ENCODE data around the gene PEX11A. TPM values are rescaled to one million over a fixed set of nuclear protein-coding genes. Genes with fewer than 3 reads are reported as not detected.

Gene PEX11A
- total RNA-seq, 5 donors from 2014 or later (not counting 1 experiment from before 2014, with no cell fraction given): 0.91 to 4.0 (median 2.0) TPM

DNA sequence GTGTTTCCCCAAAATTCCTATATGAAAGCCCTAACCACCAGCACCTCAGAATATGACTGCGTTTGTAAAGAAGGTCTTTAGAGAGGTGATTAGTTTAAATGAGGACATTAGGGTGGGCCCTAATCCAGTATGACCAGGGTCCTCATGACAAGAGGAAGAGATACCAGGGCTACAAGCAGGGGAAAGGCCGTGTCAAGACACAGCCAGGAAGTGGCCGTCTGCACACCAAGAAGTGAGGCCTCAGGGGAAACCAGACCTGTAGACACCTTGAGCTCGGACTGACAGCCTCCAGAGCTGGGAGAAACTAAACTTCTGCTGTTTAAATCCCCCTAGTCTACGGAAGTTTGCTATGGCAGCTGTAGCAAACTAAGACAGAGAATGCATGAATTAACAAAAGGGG lies 49.5 kb downstream of the PEX11A start:
- H3K4me1 ChIP-seq (ENCODE audit: control insufficient read depth in 1 of 2, extremely low read depth in 1 of 2, insufficient read depth in 2 of 2, low read length in 2 of 2): no peaks in the 10 kb centered on the region
- H3K4me3 ChIP-seq (ENCODE audit: control insufficient read depth in 1 of 2, extremely low read depth in 1 of 2, low read length in 1 of 2): no peak overlapping the region
- ChIA-PET CTCF (no interaction called here), POLR2A (no interaction called here)
- H3K4me3 Mint-ChIP-seq: no peak overlapping the region
- WGBS (ENCODE audit: insufficient coverage): 61% methylated on average over 4 of the region's 5 CpGs
- H3K4me1 Mint-ChIP-seq: no peaks in the 10 kb centered on the region
- DNase-seq: no peak
- H3K27me3 ChIP-seq (replicated peaks in 1 of 2; ENCODE audit: control insufficient read depth in 2 of 2, extremely low read depth in 1 of 2, insufficient read depth in 2 of 2, low read length in 1 of 2): no peaks in the 10 kb centered on the region
- no peaks in the 10 kb centered on the region for H3K9me3 Mint-ChIP-seq
- ATAC-seq (replicated peaks in 1 of 4): no peak
- H3K27me3 Mint-ChIP-seq: no peaks in the 10 kb centered on the region
- no peaks in the 10 kb centered on the region for H3K9me3 ChIP-seq
- H3K36me3 Mint-ChIP-seq: no peaks in the 10 kb centered on the region
- H3K27ac ChIP-seq (ENCODE audit: low read length): no peak overlapping the region
- no peaks in the 10 kb centered on the region for H3K36me3 ChIP-seq (ENCODE audit: control insufficient read depth in 2 of 2, extremely low read depth in 1 of 2, insufficient read depth in 1 of 2, low read length in 1 of 2)
- H3K27ac Mint-ChIP-seq: no peak overlapping the region

DNA sequence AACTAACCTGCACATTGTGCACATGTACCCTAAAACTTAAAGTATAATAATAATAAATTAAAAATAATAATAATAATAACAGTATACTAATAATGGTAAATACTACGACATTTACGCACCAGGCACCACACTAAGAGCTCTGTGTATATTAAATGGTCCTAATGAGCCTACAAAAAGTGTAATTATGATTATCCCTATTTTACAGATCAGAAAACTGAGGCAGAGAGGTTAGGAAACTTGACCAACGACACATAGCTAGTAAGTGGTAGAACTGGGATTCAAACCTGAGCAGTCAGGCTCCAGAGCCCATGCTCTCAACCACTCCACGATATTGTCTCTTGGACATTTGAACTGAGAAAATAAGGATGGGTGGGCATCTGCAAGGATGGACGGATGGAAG lies 50.3 kb downstream of the PEX11A start:
- WGBS (ENCODE audit: insufficient coverage): 89% methylated on average over 3 of the region's 5 CpGs
- Histone ChIP-seq H3K36me3 (ENCODE audit: control insufficient read depth in 2 of 2, extremely low read depth in 1 of 2, insufficient read depth in 1 of 2, low read length in 1 of 2) (no peaks in the 10 kb centered on the region), H3K27ac (ENCODE audit: low read length) (no peak overlapping the region), H3K4me3 (ENCODE audit: control insufficient read depth in 1 of 2, extremely low read depth in 1 of 2, low read length in 1 of 2) (no peak overlapping the region), H3K27me3 (replicated peaks in 1 of 2; ENCODE audit: control insufficient read depth in 2 of 2, extremely low read depth in 1 of 2, insufficient read depth in 2 of 2, low read length in 1 of 2) (no peaks in the 10 kb centered on the region), H3K4me1 (ENCODE audit: control insufficient read depth in 1 of 2, extremely low read depth in 1 of 2, insufficient read depth in 2 of 2, low read length in 2 of 2) (no peaks in the 10 kb centered on the region), H3K9me3 (no peaks in the 10 kb centered on the region)
- Mint-ChIP-seq H3K27me3 (peaks cover 0 to 2% of the 10 kb centered on the region in 2 donors), H3K9me3 (peaks cover 0 to 3% (median 2%) of the 10 kb centered on the region in 3 donors), H3K27ac (no peak overlapping the region), H3K36me3 (no peaks in the 10 kb centered on the region), H3K4me1 (no peaks in the 10 kb centered on the region), H3K4me3 (no peak overlapping the region)
- CTCF ChIA-PET: no interaction called here
- POLR2A ChIA-PET: no interaction called here
- no peak for ATAC-seq (replicated peaks in 1 of 4)
- DNase-seq: no peak

- Mint-ChIP-seq H3K4me3 (no peak overlapping the region), H3K36me3 (no peaks in the 10 kb centered on the region), H3K27me3 (peaks cover 0 to 9% of the 10 kb centered on the region in 2 donors), H3K27ac (no peak overlapping the region), H3K9me3 (peaks cover 0 to 3% (median 3%) of the 10 kb centered on the region in 3 donors), H3K4me1 (no peaks in the 10 kb centered on the region)
- ATAC-seq (replicated peaks in 1 of 4) (no peak), DNase-seq (no peak)
- no peak overlapping the region for H3K4me3 ChIP-seq (ENCODE audit: control insufficient read depth in 1 of 2, extremely low read depth in 1 of 2, low read length in 1 of 2)
- no peaks in the 10 kb centered on the region for H3K4me1 ChIP-seq (ENCODE audit: control insufficient read depth in 1 of 2, extremely low read depth in 1 of 2, insufficient read depth in 2 of 2, low read length in 2 of 2)
- H3K9me3 ChIP-seq: no peaks in the 10 kb centered on the region
- no peak overlapping the region for H3K27ac ChIP-seq (ENCODE audit: low read length)
- peaks cover 0 to 3% of the 10 kb centered on the region in 2 experiments for H3K27me3 ChIP-seq (replicated peaks in 1 of 2; ENCODE audit: control insufficient read depth in 2 of 2, extremely low read depth in 1 of 2, insufficient read depth in 2 of 2, low read length in 1 of 2)
- WGBS (ENCODE audit: insufficient coverage): 94% methylated on average over 23 of the region's 23 CpGs
- H3K36me3 ChIP-seq (ENCODE audit: control insufficient read depth in 2 of 2, extremely low read depth in 1 of 2, insufficient read depth in 1 of 2, low read length in 1 of 2): no peaks in the 10 kb centered on the region
- ChIA-PET CTCF (interaction anchor here in 1 of 2 donors (0.5 kb wide), 1 partner anchor 668 kb away, joined by 3 read pairs; no protein-coding TSS in a partner anchor), POLR2A (no interaction called here)
Measured at GRCh38 chr15:89633585-89633984, 57.0 kb downstream of the PEX11A start.

DNA sequence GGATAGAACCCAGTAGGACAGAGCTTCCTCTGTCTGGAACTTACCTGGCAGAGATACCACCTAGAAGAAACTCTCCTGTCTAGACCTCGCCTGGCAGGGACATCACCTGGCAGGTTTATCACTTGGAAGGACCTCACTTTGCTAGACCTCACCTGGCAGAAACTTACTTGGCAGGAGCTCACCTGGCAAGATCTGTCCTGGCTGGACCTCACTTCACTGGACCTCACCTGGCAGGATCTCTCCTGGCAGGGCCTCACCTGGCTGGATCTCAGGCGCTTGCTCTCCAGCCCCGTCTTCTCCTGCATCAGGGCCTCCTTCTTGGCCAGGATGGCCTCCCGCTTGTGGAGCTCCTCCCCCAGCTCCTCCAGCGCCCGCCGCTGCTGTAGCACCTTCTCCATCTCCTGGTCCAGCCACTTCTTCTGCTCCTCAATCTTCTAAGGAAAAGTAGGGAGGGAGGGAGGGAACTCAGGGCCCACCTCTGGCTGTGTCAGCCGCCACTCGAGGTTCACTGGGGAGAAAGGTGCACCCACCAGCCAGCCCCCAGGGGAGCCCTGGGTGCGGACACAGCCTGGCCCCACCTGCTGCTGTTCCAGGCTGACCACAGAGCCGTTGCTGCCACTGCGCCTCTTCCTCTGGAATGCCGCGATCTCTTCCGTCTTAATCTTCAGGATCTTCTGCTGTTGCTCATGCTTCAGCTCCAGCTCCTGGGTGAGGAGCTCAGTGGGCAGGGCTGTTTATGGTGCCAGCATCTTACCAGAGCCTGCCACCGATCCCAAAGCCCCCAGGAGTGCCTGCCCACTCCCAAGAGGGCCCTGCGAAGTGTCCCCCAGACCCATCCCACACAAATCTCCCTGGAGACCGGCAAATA lies 57.8 kb downstream of the PEX11A start:
- Mint-ChIP-seq H3K36me3 (no peaks in the 10 kb centered on the region), H3K27ac (no peak overlapping the region), H3K27me3 (peaks cover 0 to 9% of the 10 kb centered on the region in 2 donors), H3K9me3 (peaks cover 0 to 3% (median 3%) of the 10 kb centered on the region in 3 donors), H3K4me1 (no peaks in the 10 kb centered on the region), H3K4me3 (no peak overlapping the region)
- Histone ChIP-seq H3K36me3 (ENCODE audit: control insufficient read depth in 2 of 2, extremely low read depth in 1 of 2, insufficient read depth in 1 of 2, low read length in 1 of 2) (no peaks in the 10 kb centered on the region), H3K4me3 (ENCODE audit: control insufficient read depth in 1 of 2, extremely low read depth in 1 of 2, low read length in 1 of 2) (no peak overlapping the region), H3K27me3 (replicated peaks in 1 of 2; ENCODE audit: control insufficient read depth in 2 of 2, extremely low read depth in 1 of 2, insufficient read depth in 2 of 2, low read length in 1 of 2) (peaks cover 0 to 3% of the 10 kb centered on the region in 2 experiments), H3K9me3 (no peaks in the 10 kb centered on the region), H3K27ac (ENCODE audit: low read length) (no peak overlapping the region), H3K4me1 (ENCODE audit: control insufficient read depth in 1 of 2, extremely low read depth in 1 of 2, insufficient read depth in 2 of 2, low read length in 2 of 2) (no peaks in the 10 kb centered on the region)
- ChIA-PET POLR2A (no interaction called here), CTCF (interaction anchor here in 1 of 2 donors (0.5 kb wide), 1 partner anchor 669 kb away, joined by 3 read pairs; no protein-coding TSS in a partner anchor)
- DNase-seq (peak in 1 of 35 experiments; percentile 7), ATAC-seq (replicated peaks in 1 of 4) (no peak)
- WGBS (ENCODE audit: insufficient coverage): 96% methylated on average over 13 of the region's 18 CpGs

DNA sequence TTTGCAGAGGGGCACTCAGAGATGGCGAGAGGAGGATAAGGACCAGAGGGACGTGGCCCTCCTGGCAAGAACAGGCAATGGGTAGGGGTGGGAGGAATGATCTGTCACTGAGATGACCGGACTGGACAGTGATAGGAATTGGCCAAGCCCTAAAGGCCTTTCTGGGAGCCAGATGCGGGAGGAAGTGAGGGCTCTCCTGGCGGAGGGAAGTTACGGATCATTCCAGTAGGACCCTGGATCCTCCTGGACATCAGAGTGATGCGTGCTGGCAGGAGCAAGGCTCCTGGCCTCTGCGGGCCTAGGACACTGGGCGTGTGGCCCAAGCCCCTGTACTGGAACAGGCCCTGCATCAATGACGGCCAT lies 58.7 kb downstream of the PEX11A start:
- DNase-seq: peak in 1 of 35 experiments; percentile 16

More for the DNA sequence above, 58.7 kb downstream of the PEX11A start:
- Histone ChIP-seq H3K27ac (ENCODE audit: low read length) (no peak overlapping the region), H3K4me1 (ENCODE audit: control insufficient read depth in 1 of 2, extremely low read depth in 1 of 2, insufficient read depth in 2 of 2, low read length in 2 of 2) (no peaks in the 10 kb centered on the region), H3K9me3 (no peaks in the 10 kb centered on the region), H3K4me3 (ENCODE audit: control insufficient read depth in 1 of 2, extremely low read depth in 1 of 2, low read length in 1 of 2) (no peak overlapping the region), H3K36me3 (ENCODE audit: control insufficient read depth in 2 of 2, extremely low read depth in 1 of 2, insufficient read depth in 1 of 2, low read length in 1 of 2) (no peaks in the 10 kb centered on the region), H3K27me3 (replicated peaks in 1 of 2; ENCODE audit: control insufficient read depth in 2 of 2, extremely low read depth in 1 of 2, insufficient read depth in 2 of 2, low read length in 1 of 2) (peaks cover 0 to 3% of the 10 kb centered on the region in 2 experiments)
- ChIA-PET POLR2A (no interaction called here), CTCF (no interaction called here)
- WGBS (ENCODE audit: insufficient coverage): 92% methylated on average over 7 of the region's 10 CpGs
- Mint-ChIP-seq H3K27ac (no peak overlapping the region), H3K4me1 (no peaks in the 10 kb centered on the region), H3K9me3 (peaks cover 0 to 3% (median 3%) of the 10 kb centered on the region in 3 donors), H3K36me3 (no peaks in the 10 kb centered on the region), H3K27me3 (peaks cover 0 to 9% of the 10 kb centered on the region in 2 donors), H3K4me3 (no peak overlapping the region)
- no peak for ATAC-seq (replicated peaks in 1 of 4)

Data from T-cell (primary cell).